Suprapubic skin (tissue), 4 donors: Measurements from ENCODE around the gene C9orf85. TPM values are rescaled to one million over a fixed set of nuclear protein-coding genes. Genes with fewer than 3 reads are reported as not detected.
"Not testable (repeated sequence)": the region's sequence is repeated elsewhere in the genome, so short reads cannot be mapped to it uniquely, and the experiment has no call there.

Experiments used
- DNase-seq, 2 donors: peaks; one replicate each; pipeline ENCODE4 v3.0.0-alpha.2; 2019; ENCODE audit warnings: low spot score in 2 of 2
- H3K27ac ChIP-seq: fragments of 200-600 bp; sonication (generic); one replicate; pipeline ENCODE4 v1.5.1; 2019
- H3K27me3 ChIP-seq: fragments of 200-600 bp; sonication (generic); one replicate; pipeline ENCODE4 v1.5.1; 2019
- H3K36me3 ChIP-seq: fragments of 200-600 bp; sonication (generic); one replicate; pipeline ENCODE4 v1.5.1; 2019
- H3K4me1 ChIP-seq: fragments of 200-600 bp; sonication (generic); one replicate; pipeline ENCODE4 v1.5.1; 2019
- H3K4me3 ChIP-seq: fragments of 200-600 bp; sonication (generic); one replicate; pipeline ENCODE4 v1.5.1; 2019; ENCODE audit warnings: mild to moderate bottlenecking
- H3K9me3 ChIP-seq: fragments of 200-600 bp; sonication (generic); one replicate; pipeline ENCODE4 v1.5.1; 2019
- EP300 ChIP-seq: sonication (generic); formaldehyde crosslinking; IDR thresholded peaks from one replicate; pipeline ENCODE4 v1.6.1; 2017; ENCODE audit warnings: antibody characterized with exemption
- POLR2A ChIP-seq, 2 donors: fragments of 450-650 bp; IDR thresholded peaks; one replicate each; pipeline ENCODE4 v1.6.1; 2017; ENCODE audit warnings: antibody characterized with exemption in 2 of 2, mild to moderate bottlenecking in 2 of 2, moderate library complexity in 2 of 2
- POLR2AphosphoS5 ChIP-seq, 3 donors: sonication (generic); formaldehyde crosslinking; IDR thresholded peaks; one replicate each; pipeline ENCODE4 v1.6.1; 2017; ENCODE audit warnings: antibody characterized with exemption in 3 of 3
- whole genome bisulfite sequencing: methylation state at CpG from one replicate; pipeline ENCODE4 v1.1.5; 2018; 5-methylcytosine and 5-hydroxymethylcytosine counted together
- total RNA-seq, 4 donors: library from RNA; depleted of rRNA; stranded (reverse); fragments of >200 nt; gene quantifications; one replicate each; pipeline ENCODE4 v1.1.0, GENCODE V29; 2016
- TF ChIP-seq, protein P1 (sequence below), 2 donors: fragments of 200-600 bp in 1 of 2; fragments of 450-650 bp in 1 of 2; sonication (generic) in 1 of 2; IDR thresholded peaks; one replicate each; pipeline ENCODE4 v1.5.1; 2016 to 2019; ENCODE audit warnings: antibody characterized with exemption in 2 of 2, mild to moderate bottlenecking in 1 of 2, moderate library complexity in 1 of 2

Gene C9orf85
- total RNA-seq, 4 donors from 2014 or later: 13.1 to 18.9 (median 16.4) TPM

DNA sequence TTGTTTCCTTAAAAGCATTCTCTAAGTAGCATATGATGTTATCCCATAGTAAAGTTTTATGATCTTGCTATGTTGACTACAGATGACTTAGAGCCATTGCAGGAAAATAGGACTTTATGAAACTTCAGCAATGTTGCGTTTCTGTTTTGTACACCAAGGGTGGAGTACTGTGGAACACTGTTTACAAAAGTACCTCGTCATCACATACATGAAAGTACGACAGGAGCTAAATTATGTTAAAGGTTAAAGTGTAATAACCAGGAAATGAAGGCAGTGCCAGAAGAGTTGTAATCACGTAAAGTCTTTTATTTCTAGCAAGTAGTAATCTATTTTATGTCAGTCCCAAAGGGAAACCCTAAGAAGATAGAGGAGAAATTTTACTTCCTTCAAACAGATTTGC is 50.9 kb downstream of the C9orf85 start:
- H3K9me3 ChIP-seq: no peaks in the 10 kb centered on the region
- H3K4me1 ChIP-seq: no peaks in the 10 kb centered on the region
- no peaks in the 10 kb centered on the region for H3K27me3 ChIP-seq
- WGBS: 85% methylated on average over 4 of the region's 4 CpGs
- TF ChIP-seq EP300: no peak
- no peak for TF ChIP-seq POLR2AphosphoS5 (IDR thresholded peaks at IDR 0.05)
- TF ChIP-seq POLR2A (IDR thresholded peaks at IDR 0.05): no peak
- no peak overlapping the region for H3K27ac ChIP-seq
- DNase-seq: no peak
- H3K36me3 ChIP-seq: peaks cover 12% of the 10 kb centered on the region
- no peak overlapping the region for H3K4me3 ChIP-seq

- not testable (repeated sequence) for H3K4me1 ChIP-seq, DNase-seq, H3K27me3 ChIP-seq, H3K4me3 ChIP-seq, H3K9me3 ChIP-seq, H3K27ac ChIP-seq
- WGBS: 86% methylated on average over 12 of the region's 29 CpGs
- peaks cover 12% of the 10 kb centered on the region for H3K36me3 ChIP-seq
These were observed 52.1 kb downstream of the C9orf85 start for GRCh38 chr9:71963471-71963996.

GRCh38 chr9:71965403-71965802 is 54.0 kb downstream of the C9orf85 start:
- Histone ChIP-seq H3K36me3 (peaks cover 7% of the 10 kb centered on the region), H3K27ac (no peak overlapping the region), H3K4me3 (no peak overlapping the region), H3K27me3 (no peaks in the 10 kb centered on the region), H3K9me3 (no peaks in the 10 kb centered on the region), H3K4me1 (no peaks in the 10 kb centered on the region)
- TF ChIP-seq POLR2AphosphoS5 (IDR thresholded peaks at IDR 0.05) (no peak), EP300 (no peak), POLR2A (IDR thresholded peaks at IDR 0.05) (no peak)
- TF ChIP-seq, protein P1, sequence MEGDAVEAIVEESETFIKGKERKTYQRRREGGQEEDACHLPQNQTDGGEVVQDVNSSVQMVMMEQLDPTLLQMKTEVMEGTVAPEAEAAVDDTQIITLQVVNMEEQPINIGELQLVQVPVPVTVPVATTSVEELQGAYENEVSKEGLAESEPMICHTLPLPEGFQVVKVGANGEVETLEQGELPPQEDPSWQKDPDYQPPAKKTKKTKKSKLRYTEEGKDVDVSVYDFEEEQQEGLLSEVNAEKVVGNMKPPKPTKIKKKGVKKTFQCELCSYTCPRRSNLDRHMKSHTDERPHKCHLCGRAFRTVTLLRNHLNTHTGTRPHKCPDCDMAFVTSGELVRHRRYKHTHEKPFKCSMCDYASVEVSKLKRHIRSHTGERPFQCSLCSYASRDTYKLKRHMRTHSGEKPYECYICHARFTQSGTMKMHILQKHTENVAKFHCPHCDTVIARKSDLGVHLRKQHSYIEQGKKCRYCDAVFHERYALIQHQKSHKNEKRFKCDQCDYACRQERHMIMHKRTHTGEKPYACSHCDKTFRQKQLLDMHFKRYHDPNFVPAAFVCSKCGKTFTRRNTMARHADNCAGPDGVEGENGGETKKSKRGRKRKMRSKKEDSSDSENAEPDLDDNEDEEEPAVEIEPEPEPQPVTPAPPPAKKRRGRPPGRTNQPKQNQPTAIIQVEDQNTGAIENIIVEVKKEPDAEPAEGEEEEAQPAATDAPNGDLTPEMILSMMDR (IDR thresholded peaks at IDR 0.05): no peak
- 100% methylated on average over 1 of the region's 1 CpG for WGBS
- DNase-seq: no peak

DNA sequence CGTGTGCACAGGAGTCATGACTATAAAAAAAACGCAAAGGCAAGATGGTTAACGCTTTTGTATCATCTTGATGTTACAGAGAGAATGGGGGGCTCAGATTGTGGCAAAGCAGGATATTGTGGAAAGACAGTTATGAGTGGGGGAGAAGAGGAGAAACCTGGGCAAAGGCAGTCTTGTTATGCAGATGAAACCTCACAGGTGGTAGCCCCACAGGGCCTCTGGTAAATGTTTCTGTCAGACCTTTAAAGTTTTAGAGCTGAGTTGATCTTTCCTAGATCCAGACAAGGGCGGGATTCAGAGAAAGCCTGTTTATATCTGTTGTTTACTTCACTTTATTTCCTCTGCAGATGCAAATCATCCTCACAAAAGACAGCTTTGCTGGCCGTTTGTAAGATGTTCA is 55.2 kb downstream of the C9orf85 start:
- no peaks in the 10 kb centered on the region for H3K9me3 ChIP-seq
- 75% methylated on average over 5 of the region's 5 CpGs for WGBS
- no peak for DNase-seq
- no peak overlapping the region for H3K4me3 ChIP-seq
- H3K4me1 ChIP-seq: no peaks in the 10 kb centered on the region
- no peaks in the 10 kb centered on the region for H3K27me3 ChIP-seq
- H3K36me3 ChIP-seq: peaks cover 7% of the 10 kb centered on the region
- TF ChIP-seq POLR2AphosphoS5 (IDR thresholded peaks at IDR 0.05) (no peak), POLR2A (IDR thresholded peaks at IDR 0.05) (no peak), EP300 (no peak)
- TF ChIP-seq, protein P1 (IDR thresholded peaks at IDR 0.05): no peak
- H3K27ac ChIP-seq: no peak overlapping the region

DNA sequence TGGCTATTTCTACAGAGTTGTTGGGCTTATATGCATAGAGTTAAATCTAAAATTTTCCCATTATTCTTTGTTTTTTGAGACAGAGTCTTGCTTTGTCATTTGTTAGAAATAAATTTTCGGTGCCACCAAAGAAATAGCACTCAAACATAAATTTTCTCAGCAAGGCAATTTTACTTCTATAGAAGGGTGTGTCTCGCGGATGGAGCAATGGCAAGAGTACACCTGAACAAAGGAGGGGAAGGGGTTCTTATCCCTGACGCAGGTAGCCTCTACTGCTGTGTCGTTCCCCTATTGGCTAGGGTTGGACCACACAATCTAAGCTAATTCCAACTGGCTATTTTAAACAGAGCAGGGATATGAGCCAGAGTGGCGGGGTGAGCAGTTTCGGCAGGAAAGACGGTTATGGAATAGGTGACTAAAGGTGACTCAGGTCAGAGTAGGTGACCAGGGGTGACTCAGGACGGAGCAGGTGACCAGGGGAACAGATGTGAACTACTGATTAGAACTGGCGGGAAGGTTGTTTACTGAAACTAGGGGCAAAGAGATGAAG is 57.2 kb downstream of the C9orf85 start:
- H3K4me1 ChIP-seq: no peaks in the 10 kb centered on the region
- peaks cover 19% of the 10 kb centered on the region for H3K36me3 ChIP-seq
- no peaks in the 10 kb centered on the region for H3K9me3 ChIP-seq
- TF ChIP-seq POLR2AphosphoS5 (IDR thresholded peaks at IDR 0.05) (no peak), EP300 (no peak), POLR2A (IDR thresholded peaks at IDR 0.05) (no peak)
- TF ChIP-seq, protein P1 (IDR thresholded peaks at IDR 0.05): no peak
- DNase-seq: no peak
- no peaks in the 10 kb centered on the region for H3K27me3 ChIP-seq
- H3K4me3 ChIP-seq: no peak overlapping the region
- no peak overlapping the region for H3K27ac ChIP-seq
- 89% methylated on average over 10 of the region's 10 CpGs for WGBS

GRCh38 chr9:71975833-71976232 is 64.4 kb downstream of the C9orf85 start:
- H3K27me3 ChIP-seq: no peaks in the 10 kb centered on the region
- H3K4me1 ChIP-seq: no peaks in the 10 kb centered on the region
- TF ChIP-seq, protein P1 (IDR thresholded peaks at IDR 0.05): peak in 1 of 2 donors; percentile 4
- no peak for TF ChIP-seq POLR2A (IDR thresholded peaks at IDR 0.05)
- H3K4me3 ChIP-seq: no peak overlapping the region
- H3K9me3 ChIP-seq: no peaks in the 10 kb centered on the region
- peaks cover 12% of the 10 kb centered on the region for H3K36me3 ChIP-seq
- no peak overlapping the region for H3K27ac ChIP-seq
- DNase-seq: no peak
